GM21723 (cell line): ENCODE data around the gene SUGCT.
"Not testable (repeated sequence)": the region's sequence is repeated elsewhere in the genome, so short reads cannot be mapped to it uniquely, and the experiment has no call there.

Experiments
- ATAC-seq: cut with Tn5 transposase; IDR thresholded peaks from one replicate; pipeline ENCODE4 v1.9.1; 2021; ENCODE audit warnings: mild to moderate bottlenecking, moderate library complexity; ENCODE audit not compliant: unreplicated experiment

The SUGCT gene

GRCh38 chr7:40647719-40648118 lies 512.9 kb downstream of the SUGCT start:
- ATAC-seq, result no peak

GRCh38 chr7:40649247-40649646 lies 514.4 kb downstream of the SUGCT start:
- no peak for ATAC-seq

- ATAC-seq, result not testable (repeated sequence)
These were observed 516.1 kb downstream of the SUGCT start for GRCh38 chr7:40650903-40651302.

- ATAC-seq, result no peak
These were observed 519.4 kb downstream of the SUGCT start for GRCh38 chr7:40654171-40654570.

- ATAC-seq, result no peak
These were observed 520.6 kb downstream of the SUGCT start for GRCh38 chr7:40655426-40655825.

DNA sequence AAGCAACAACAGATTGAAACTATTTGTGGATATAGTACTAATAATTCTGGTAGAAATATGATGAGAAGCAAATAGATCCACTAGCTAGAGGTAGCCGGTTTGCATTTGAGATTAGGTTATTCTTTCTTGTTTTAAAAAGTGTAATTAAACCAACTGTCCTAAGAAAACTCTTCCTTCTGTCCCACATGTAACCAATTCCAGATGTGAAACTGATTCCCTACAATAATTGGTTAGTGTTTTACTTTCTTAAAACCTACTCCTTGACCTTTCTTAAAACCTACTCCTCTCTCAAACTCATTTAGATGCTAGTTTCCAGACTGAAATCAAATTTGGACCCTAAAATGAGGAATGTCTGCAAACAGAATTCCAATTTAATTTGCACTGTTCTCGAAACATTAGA lies 521.5 kb downstream of the SUGCT start:
- no peak for ATAC-seq

GRCh38 chr7:40658729-40659128 lies 523.9 kb downstream of the SUGCT start:
- ATAC-seq, result no peak

DNA sequence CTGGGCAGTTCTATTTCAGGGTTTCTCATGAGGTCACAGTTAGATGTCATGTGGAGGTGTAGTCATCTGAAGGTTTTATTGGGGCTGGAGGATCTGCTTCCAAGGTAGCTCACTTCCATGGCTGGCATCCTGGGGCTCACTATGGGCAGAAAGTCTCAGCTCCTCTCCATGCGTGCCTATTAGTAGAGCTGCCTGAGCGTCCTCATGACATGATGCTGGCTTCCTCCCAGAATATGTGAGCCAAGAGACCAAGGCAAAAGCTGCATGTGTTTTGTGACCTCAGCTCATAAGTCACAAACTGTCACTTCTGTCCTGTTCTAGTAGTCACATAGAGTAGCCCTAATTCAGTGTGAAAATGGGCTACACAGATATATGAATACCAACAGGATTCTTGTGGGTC lies 524.4 kb downstream of the SUGCT start:
- no peak for ATAC-seq

DNA sequence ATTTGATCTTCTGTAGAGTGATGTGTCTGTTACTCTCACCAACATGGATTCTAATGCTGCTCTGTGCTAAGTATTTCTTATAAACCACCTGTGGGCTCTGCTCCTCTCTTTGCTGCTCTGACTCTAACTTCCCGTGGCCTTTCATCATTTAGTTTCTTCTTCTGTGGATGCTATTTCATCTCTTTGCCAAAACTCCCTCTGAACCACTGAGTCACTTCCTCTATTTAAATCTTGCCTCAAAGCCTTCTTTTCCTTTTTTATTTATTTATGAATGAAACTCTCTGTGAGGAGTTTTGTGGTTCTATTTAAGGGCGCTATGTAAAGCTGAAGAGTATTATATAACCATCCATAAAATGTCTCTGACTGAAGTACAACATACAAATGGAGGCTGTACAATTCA lies 538.5 kb downstream of the SUGCT start:
- ATAC-seq, result no peak

DNA sequence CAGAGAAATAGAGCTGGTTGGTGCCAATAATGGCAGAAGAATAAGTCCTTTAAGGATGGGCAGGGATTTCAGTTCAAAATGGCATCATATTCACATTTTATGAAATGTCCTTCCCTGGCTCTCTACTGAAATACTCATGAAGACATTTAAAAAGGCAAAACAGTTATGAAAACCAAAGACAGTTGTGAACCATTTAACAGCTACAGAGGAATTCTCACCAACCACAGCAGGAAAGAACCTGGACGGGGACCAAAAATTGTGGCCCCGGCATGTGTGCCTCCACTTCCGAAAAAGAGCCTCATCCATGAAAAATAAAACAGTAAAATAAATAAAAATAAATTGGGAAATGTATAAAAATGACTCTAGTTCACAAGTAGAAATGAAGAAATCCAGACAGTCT lies 539.5 kb downstream of the SUGCT start:
- ATAC-seq, result no peak

GRCh38 chr7:40675741-40676140 lies 540.9 kb downstream of the SUGCT start:
- ATAC-seq, result no peak

- no peak for ATAC-seq
These were observed 541.4 kb downstream of the SUGCT start for GRCh38 chr7:40676221-40676620.

- peak; percentile 81 for ATAC-seq
These were observed 545.9 kb downstream of the SUGCT start for GRCh38 chr7:40680657-40681056.

DNA sequence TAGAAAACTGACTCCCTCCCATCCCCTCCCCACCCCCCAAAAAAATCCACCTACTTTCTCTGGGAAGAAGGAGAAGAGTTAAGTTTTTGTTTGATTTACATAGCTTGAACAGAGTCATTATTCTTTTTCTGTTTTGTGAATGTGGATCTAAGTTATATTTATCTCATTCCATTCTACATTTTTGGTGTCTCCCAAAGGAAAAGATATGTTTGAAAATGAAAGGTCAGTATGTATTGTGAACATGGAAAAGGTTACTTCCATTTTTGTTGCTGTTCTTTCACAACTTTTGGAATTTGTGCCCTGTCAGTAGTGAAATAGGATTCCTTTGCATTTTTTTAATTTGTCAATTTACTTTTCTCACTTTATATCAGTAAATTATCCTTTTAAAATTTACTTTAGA lies 547.9 kb downstream of the SUGCT start:
- no peak for ATAC-seq

DNA sequence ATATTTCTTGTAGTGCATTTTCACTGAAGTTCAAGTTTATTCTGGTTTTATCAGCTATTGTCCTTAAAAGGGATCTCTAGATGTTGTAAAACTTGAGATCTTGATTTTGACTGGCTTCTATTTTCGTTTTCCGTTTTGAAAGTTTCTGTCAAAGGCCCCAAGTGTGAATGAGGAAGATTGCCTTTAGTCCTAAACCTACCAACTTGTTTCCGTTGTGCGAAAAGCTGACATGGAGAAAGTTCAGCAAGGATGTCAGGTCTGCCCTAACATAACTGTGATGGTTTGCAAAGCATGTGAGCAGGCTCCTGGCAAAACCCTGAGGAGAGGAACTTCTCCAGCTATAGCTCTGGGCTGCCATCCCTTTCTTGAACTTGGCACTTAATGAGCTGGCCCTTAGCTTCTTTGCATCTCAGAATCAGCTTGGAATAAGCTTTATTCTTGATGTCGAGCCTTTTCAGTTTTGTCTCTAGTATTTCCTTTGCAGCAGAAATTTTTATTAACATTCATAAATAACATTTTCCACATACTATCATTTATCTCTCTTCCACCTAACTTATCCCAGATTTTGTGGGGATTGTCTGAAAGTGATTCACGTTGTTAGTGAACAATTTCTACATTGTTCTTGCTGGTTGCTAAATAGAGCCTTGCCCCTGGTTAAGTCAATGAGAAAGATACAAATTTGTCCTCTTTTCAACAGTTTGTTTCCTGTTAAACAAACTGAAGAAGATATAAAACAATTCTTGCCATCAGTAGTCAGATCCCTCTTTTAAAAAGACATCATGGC lies 559.4 kb downstream of the SUGCT start:
- ATAC-seq, result no peak

- ATAC-seq, result no peak
These were observed 560.2 kb downstream of the SUGCT start for GRCh38 chr7:40694991-40695390.

DNA sequence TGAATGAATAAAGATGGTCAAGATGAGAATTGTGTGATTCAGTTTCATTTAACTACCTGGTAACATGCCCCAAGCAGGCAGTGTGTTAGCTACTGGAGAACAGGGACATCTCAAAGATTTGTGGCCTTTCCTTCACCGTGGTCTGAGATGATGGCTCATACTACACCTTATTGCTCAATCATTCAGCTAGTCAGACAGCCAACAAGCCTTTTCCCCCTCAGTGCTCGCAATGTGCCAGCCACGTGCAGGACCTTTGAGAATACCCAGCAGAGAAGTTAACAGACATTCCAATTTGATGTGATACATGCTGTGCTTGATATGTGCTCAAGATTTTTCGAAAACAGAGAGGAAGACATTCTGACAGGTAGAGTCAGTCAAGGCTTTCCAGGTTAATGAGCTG lies 562.8 kb downstream of the SUGCT start:
- ATAC-seq, result no peak

DNA sequence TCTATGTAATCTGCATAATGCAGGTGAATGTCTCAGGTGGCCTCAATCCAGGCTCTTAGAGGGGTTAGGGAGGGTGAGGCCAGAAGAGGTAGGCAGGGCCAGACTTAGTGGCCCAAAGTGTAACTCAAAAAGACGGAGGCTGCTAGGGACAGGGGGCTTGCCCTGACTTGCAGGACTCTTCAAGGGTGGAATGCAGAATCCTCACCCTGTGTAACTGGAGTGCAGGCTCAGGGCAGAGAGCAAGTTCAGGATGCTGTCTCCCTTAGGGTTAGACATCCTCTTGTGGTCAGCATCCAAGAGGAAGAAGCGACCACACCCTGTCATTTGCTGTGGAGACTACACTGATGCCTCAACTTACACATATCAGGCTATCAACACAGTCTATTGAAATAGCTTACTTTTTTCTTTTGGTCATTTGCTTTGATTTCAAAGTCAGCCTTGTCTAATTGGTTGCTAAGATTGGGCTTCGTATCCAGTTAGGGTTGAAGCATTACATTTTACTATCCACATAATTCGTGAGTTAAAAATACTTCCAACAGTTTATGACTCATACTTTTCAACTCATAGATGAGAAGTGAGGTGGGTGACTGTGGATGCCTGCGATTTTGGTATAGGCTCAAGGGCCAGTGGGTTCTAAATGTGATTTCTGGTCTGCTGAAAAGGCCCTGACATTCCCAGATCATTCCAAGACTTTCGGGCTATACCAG lies 563.6 kb downstream of the SUGCT start:
- ATAC-seq, result no peak

GRCh38 chr7:40698921-40699260 lies 564.1 kb downstream of the SUGCT start:
- no peak for ATAC-seq

DNA sequence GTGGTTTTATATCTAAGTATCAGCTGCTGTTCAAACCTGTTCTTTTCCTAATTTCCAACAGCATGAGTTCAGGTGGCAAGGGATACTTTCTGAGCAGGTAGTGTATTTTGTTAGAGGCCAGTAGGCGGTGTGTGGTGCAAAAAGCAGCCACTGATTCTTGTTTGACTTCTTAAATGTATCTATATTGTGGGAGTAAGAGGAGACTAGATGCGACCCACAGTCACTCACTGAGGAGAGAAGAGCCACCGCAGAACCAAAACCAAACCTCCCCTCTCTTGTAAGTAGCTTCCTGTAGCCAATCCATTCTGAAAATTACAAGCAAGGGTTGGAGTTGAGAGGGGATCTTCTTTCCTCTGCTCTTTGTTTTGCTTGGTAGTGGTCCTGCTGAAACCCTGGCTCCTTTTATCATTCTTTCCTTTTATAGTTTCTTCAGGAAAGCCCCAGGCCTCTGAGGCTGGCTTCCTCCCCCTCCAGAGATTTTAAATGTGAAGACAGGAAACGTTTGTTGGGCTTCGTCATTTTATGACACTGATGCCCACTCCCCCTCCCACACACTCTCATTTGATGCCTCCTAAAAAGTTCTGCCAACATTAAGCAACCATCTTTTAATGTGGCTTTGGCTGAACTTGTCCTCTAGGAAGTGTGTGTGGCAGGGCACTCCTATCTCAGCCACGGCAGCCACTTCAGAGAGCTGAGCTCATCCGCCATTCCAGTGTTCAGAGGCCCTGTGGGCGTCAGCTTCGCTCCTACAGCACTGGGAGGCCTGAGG lies 566.0 kb downstream of the SUGCT start:
- ATAC-seq, result no peak

DNA sequence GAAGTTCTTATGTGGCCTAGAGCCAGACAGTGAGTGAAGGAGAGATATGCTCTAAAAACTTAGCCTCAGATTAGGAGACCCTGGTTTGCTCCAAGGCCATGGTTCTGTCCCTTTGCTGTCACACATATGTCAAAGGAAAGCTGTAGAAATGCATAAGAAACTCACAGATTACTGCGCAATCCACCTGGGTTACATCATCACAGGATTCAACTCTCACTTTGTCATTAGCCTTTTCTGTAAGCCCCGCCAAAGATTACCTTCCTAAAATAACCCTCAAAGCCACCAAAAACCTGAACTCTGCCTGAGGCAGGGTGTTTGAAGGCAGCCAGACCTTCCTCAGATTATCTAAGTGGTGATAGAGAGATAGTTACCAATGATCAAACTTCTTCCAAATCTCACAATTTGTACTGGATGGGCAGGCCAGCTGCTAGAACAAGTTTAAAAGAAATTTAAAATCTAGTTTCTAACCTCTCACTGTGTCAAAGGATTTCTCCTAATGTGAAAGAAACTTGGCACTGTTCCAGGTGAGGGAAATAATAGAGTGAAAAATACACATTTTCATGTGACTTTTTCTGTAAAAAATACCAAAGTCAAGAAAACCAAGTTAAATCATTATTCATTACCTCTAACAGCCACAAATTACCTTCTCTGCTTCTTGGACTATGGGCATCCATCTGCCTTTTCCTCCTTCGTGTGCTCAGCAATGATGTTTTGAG lies 567.2 kb downstream of the SUGCT start:
- no peak for ATAC-seq
